IgD-negative memory B cell (primary cell): ENCODE data around the gene CIB4. TPM values are rescaled to one million over a fixed set of nuclear protein-coding genes. Genes with fewer than 3 reads are reported as not detected.

Experiments used
- H3K27ac Mint-ChIP-seq, 3 donors: one replicate each; pipeline ENCODE4 v1.8.0; 2020 to 2022; ENCODE audit warnings: mild to moderate bottlenecking in 3 of 3, mixed read lengths in 3 of 3, moderate library complexity in 1 of 3
- H3K27me3 Mint-ChIP-seq: one replicate; pipeline ENCODE4 v1.8.0; 2021; ENCODE audit warnings: mixed read lengths
- H3K36me3 Mint-ChIP-seq: one replicate; pipeline ENCODE4 v1.8.0; 2020; ENCODE audit warnings: mild to moderate bottlenecking, mixed read lengths
- H3K4me1 Mint-ChIP-seq, 3 donors: one replicate each; pipeline ENCODE4 v1.8.0; 2020 to 2022; ENCODE audit warnings: mixed read lengths in 3 of 3, mild to moderate bottlenecking in 1 of 3
- H3K4me3 Mint-ChIP-seq, 4 donors: one replicate each; pipeline ENCODE4 v1.8.0; 2020 to 2022; ENCODE audit warnings: mild to moderate bottlenecking in 4 of 4, mixed read lengths in 4 of 4, moderate library complexity in 3 of 4
- H3K9me3 Mint-ChIP-seq, 3 donors: one replicate each; pipeline ENCODE4 v1.8.0; 2020 to 2021; ENCODE audit warnings: mixed read lengths in 3 of 3, mild to moderate bottlenecking in 1 of 3
- polyA plus RNA-seq: library from polyadenylated mRNA; unstranded; fragments of 300-500 nt; fragmentation: Illumina TruSeq; gene quantifications from one replicate; pipeline ENCODE4 v1.2.3, GENCODE V29; 2021

Gene CIB4
- polyA plus RNA-seq, 1 donor from 2014 or later = not detected

GRCh38 chr2:26550276-26551015 lies 90.7 kb downstream of the CIB4 start:
- no peak overlapping the region for H3K4me3 Mint-ChIP-seq
- H3K36me3 Mint-ChIP-seq = no peaks in the 10 kb centered on the region
- no peak overlapping the region for H3K27ac Mint-ChIP-seq
- peaks cover 19% of the 10 kb centered on the region for H3K27me3 Mint-ChIP-seq
- H3K4me1 Mint-ChIP-seq = peaks cover 0 to 1% (median 0%) of the 10 kb centered on the region in 3 donors
- H3K9me3 Mint-ChIP-seq = no peaks in the 10 kb centered on the region

- no peak overlapping the region for H3K4me3 Mint-ChIP-seq
- peaks cover 5% of the 10 kb centered on the region for H3K27me3 Mint-ChIP-seq
- no peaks in the 10 kb centered on the region for H3K36me3 Mint-ChIP-seq
- no peaks in the 10 kb centered on the region for H3K4me1 Mint-ChIP-seq
- no peaks in the 10 kb centered on the region for H3K9me3 Mint-ChIP-seq
- no peak overlapping the region for H3K27ac Mint-ChIP-seq
Observed at GRCh38 chr2:26542676-26543505, 98.3 kb downstream of the CIB4 start.

DNA sequence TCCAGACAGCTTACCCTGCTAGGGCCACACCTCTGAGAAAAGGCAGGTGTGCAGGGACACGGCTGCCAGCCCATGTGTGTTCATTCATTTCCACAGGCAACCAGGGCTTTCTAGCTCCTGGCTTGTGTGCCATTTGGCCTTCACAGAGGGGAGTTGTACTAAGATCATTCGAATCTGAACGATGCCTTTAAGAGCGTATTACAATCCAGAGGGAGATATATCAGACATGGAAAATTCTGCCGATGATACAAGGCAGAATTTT lies 99.0 kb downstream of the CIB4 start:
- Mint-ChIP-seq H3K4me1 (no peaks in the 10 kb centered on the region), H3K36me3 (no peaks in the 10 kb centered on the region)

GRCh38 chr2:26541401-26542193 lies 99.6 kb downstream of the CIB4 start:
- Mint-ChIP-seq H3K27ac (no peak overlapping the region), H3K4me3 (no peak overlapping the region), H3K9me3 (no peaks in the 10 kb centered on the region), H3K36me3 (no peaks in the 10 kb centered on the region), H3K27me3 (peaks cover 5% of the 10 kb centered on the region), H3K4me1 (no peaks in the 10 kb centered on the region)

More for the DNA sequence above, 99.0 kb downstream of the CIB4 start:
- Mint-ChIP-seq H3K27ac (no peak overlapping the region), H3K9me3 (no peaks in the 10 kb centered on the region), H3K4me3 (no peak overlapping the region), H3K27me3 (peaks cover 5% of the 10 kb centered on the region)

DNA sequence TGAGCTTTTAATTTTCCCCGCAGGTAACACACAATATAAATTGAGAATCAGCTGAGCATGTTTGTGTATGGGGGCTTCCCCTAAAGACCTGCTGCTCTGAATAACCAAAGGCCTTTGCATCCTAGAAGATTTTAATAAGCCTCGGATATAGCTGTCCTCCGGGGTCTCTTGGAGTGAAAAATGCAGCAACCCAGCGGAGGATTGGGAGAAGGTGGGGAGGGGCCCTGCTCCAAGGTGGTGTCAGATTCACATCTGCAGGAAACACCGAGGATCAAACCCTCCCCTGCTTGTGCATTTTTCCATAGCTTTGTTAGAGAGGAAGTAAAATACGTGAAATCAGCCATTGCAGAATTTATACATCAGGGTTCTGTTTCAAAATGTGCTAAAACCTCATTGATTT lies 100.2 kb downstream of the CIB4 start:
- no peaks in the 10 kb centered on the region for H3K9me3 Mint-ChIP-seq
- H3K27me3 Mint-ChIP-seq = peaks cover 5% of the 10 kb centered on the region
- no peaks in the 10 kb centered on the region for H3K4me1 Mint-ChIP-seq
- no peaks in the 10 kb centered on the region for H3K36me3 Mint-ChIP-seq
- H3K27ac Mint-ChIP-seq = no peak overlapping the region
- no peak overlapping the region for H3K4me3 Mint-ChIP-seq

- no peak overlapping the region for H3K4me3 Mint-ChIP-seq
- H3K27ac Mint-ChIP-seq = no peak overlapping the region
- peaks cover 7% of the 10 kb centered on the region for H3K27me3 Mint-ChIP-seq
- no peaks in the 10 kb centered on the region for H3K9me3 Mint-ChIP-seq
- no peaks in the 10 kb centered on the region for H3K4me1 Mint-ChIP-seq
- H3K36me3 Mint-ChIP-seq = no peaks in the 10 kb centered on the region
Observed at GRCh38 chr2:26540306-26540705, 100.9 kb downstream of the CIB4 start.

- H3K36me3 Mint-ChIP-seq = no peaks in the 10 kb centered on the region
- no peak overlapping the region for H3K27ac Mint-ChIP-seq
- peaks cover 7% of the 10 kb centered on the region for H3K27me3 Mint-ChIP-seq
- H3K4me1 Mint-ChIP-seq = no peaks in the 10 kb centered on the region
- no peaks in the 10 kb centered on the region for H3K9me3 Mint-ChIP-seq
- no peak overlapping the region for H3K4me3 Mint-ChIP-seq
Observed at GRCh38 chr2:26537826-26538475, 103.2 kb downstream of the CIB4 start.

GRCh38 chr2:26537069-26537825 lies 103.9 kb downstream of the CIB4 start:
- H3K4me3 Mint-ChIP-seq = no peak overlapping the region
- no peaks in the 10 kb centered on the region for H3K4me1 Mint-ChIP-seq
- no peak overlapping the region for H3K27ac Mint-ChIP-seq
- H3K36me3 Mint-ChIP-seq = no peaks in the 10 kb centered on the region
- H3K27me3 Mint-ChIP-seq = peaks cover 5% of the 10 kb centered on the region
- H3K9me3 Mint-ChIP-seq = no peaks in the 10 kb centered on the region

DNA sequence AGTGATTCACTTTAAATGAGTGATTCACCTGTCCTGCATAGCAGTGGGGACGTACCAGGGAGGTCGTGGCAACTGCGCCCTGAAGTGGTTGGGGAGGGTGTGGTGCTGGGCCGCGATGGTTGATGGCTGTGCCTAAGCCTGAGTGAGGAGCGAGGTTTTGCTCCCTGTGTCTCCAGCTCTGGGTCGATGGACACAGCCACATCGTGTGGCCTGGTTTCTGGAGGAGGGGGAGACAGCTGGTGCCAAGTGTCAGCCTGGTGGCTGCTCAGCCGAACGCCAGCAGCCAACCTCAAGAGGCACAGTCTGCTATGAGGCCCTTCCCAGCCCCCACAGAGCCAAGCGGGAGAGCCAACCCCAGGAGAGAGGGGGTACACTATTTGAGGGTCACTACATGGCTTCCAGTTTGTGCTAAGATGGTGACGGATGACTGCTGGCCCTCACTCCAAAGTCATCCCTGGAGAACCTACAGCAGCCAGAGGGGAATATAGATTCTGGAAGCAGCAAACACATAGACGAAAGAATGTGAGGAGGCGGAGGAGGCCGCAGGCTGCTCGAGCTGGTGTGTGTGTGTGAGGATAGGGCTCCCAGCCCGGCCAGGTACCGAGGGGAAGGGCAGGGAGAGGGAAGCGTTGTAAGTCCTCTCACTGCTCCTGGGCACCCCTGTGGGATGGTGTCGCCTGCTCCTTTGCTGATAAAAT lies 104.6 kb downstream of the CIB4 start:
- no peaks in the 10 kb centered on the region for H3K4me1 Mint-ChIP-seq
- H3K4me3 Mint-ChIP-seq = no peak overlapping the region
- H3K27me3 Mint-ChIP-seq = peaks cover 5% of the 10 kb centered on the region
- H3K27ac Mint-ChIP-seq = no peak overlapping the region
- peaks cover 0 to under 1% (median 0%) of the 10 kb centered on the region in 3 donors for H3K9me3 Mint-ChIP-seq
- H3K36me3 Mint-ChIP-seq = no peaks in the 10 kb centered on the region

GRCh38 chr2:26535663-26536275 lies 105.4 kb downstream of the CIB4 start:
- H3K27ac Mint-ChIP-seq = no peak overlapping the region
- no peaks in the 10 kb centered on the region for H3K4me1 Mint-ChIP-seq
- no peaks in the 10 kb centered on the region for H3K36me3 Mint-ChIP-seq
- H3K4me3 Mint-ChIP-seq = no peak overlapping the region
- H3K27me3 Mint-ChIP-seq = peaks cover 5% of the 10 kb centered on the region
- peaks cover 0 to 2% (median 0%) of the 10 kb centered on the region in 3 donors for H3K9me3 Mint-ChIP-seq

DNA sequence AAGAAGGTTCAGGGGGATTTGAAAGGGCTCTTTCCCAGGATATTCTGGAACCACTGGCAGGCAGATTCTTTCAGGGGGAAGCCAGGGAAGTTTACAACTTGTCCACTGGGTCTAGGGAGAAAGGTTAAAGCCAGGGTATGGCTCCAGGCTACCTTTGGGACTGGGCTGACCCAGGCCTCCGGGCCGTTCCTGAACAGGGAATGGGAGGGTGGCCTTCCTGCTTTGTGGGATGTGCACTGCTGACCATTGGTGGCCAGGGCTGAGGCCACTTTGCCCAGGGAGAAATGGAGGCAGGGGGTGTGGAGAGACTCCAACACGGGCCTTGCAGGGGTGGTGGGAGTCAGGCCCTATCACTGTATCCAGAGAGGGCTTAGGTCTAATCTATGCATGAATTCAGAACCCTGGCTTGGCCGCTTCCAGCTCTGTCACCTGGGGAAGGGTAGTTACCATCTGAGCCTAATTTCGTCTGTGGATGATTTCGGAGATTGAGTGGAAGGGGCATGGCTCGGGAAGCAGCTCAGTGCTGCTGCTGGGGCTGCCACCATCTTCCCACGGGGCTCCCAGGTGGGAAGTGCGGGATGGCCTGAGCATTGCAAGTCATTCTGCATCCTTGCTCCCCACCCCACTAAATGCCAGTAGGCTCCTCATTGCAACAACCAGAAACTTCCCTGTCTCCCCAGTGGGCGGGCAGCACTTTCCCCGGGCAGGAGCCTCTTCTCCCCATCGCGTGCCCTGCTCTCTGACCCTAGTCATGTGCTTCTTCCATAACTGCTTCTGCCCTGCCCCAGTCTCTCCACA lies 106.1 kb downstream of the CIB4 start:
- H3K4me3 Mint-ChIP-seq = no peak overlapping the region
- H3K4me1 Mint-ChIP-seq = no peaks in the 10 kb centered on the region
- no peak overlapping the region for H3K27ac Mint-ChIP-seq
- no peaks in the 10 kb centered on the region for H3K36me3 Mint-ChIP-seq
- peaks cover 0 to 2% (median 0%) of the 10 kb centered on the region in 3 donors for H3K9me3 Mint-ChIP-seq
- peaks cover 5% of the 10 kb centered on the region for H3K27me3 Mint-ChIP-seq

- Mint-ChIP-seq H3K4me1 (no peaks in the 10 kb centered on the region), H3K36me3 (no peaks in the 10 kb centered on the region), H3K4me3 (no peak overlapping the region), H3K27me3 (peaks cover 5% of the 10 kb centered on the region), H3K27ac (no peak overlapping the region), H3K9me3 (peaks cover 0 to 2% (median 0%) of the 10 kb centered on the region in 3 donors)
Observed at GRCh38 chr2:26534098-26534864, 106.9 kb downstream of the CIB4 start.
